GM12878 (cell line): ENCODE data around the gene DCTN2.

Source experiments
- ATF2 ChIP-seq: IDR thresholded peaks from 2 replicates; pipeline ENCODE4 v1.6.1; 2012; ENCODE audit warnings: low read length, inconsistent platforms
- CEBPB ChIP-seq, 2 experiments: fragments of 150-350 bp in 1 of 2; IDR thresholded peaks; 2 replicates each; pipeline ENCODE4 v1.6.1; 2012 to 2014; ENCODE audit warnings: low read depth in 2 of 2, low read length in 2 of 2, borderline replicate concordance in 1 of 2, inconsistent platforms in 1 of 2
- CTCF ChIP-seq, 3 experiments: IDR thresholded peaks in 2 of 3; conservative IDR thresholded peaks in 1 of 3; 2 replicates each; pipeline ENCODE4 v1.5.1; 2011; ENCODE audit warnings: low read depth in 3 of 3, low read length in 3 of 3, mild to moderate bottlenecking in 3 of 3, control low read depth in 2 of 3, moderate library complexity in 2 of 3, inconsistent platforms in 1 of 3, mixed read lengths in 1 of 3; ENCODE audit not compliant: control insufficient read depth in 2 of 3, insufficient read depth in 1 of 3; ENCODE audit errors: extremely low read depth in 1 of 3
- EP300 ChIP-seq, 2 experiments: fragments of 150-350 bp in 1 of 2; IDR thresholded peaks; 2 replicates each; pipeline ENCODE4 v1.6.1; 2011 to 2012; ENCODE audit warnings: low read depth in 2 of 2, low read length in 2 of 2, borderline replicate concordance in 1 of 2, improper control_type of control experiment in 1 of 2, inconsistent platforms in 1 of 2; ENCODE audit not compliant: control insufficient read depth in 1 of 2
- EZH2 ChIP-seq: IDR thresholded peaks from 2 replicates; pipeline ENCODE4 v1.6.1; 2012; ENCODE audit warnings: low read depth, mild to moderate bottlenecking, control low read depth, inconsistent platforms, low read length, borderline replicate concordance; ENCODE audit not compliant: control insufficient read depth
- FOXM1 ChIP-seq: IDR thresholded peaks from 2 replicates; pipeline ENCODE4 v1.6.1; 2012; ENCODE audit warnings: low read depth, mild to moderate bottlenecking, inconsistent platforms, low read length, moderate library complexity
- NFIC ChIP-seq: IDR thresholded peaks from 2 replicates; pipeline ENCODE4 v1.6.1; 2012; ENCODE audit warnings: low read depth, mild to moderate bottlenecking, inconsistent platforms, low read length, moderate library complexity
- NFYB ChIP-seq: IDR thresholded peaks from 2 replicates; pipeline ENCODE4 v1.6.1; 2011; ENCODE audit warnings: low read depth, mild to moderate bottlenecking, low read length, improper control_type of control experiment, moderate library complexity; ENCODE audit not compliant: insufficient read depth
- POLR2A ChIP-seq: IDR thresholded peaks from 2 replicates; pipeline ENCODE4 v1.6.1; 2011; ENCODE audit warnings: low read depth, mild to moderate bottlenecking, low read length
- SP1 ChIP-seq: IDR thresholded peaks from one replicate; pipeline ENCODE4 v1.6.1; 2011; ENCODE audit warnings: low read depth, low read length
- SUZ12 ChIP-seq: fragments of 200-600 bp; sonication (generic); IDR thresholded peaks from one replicate; pipeline ENCODE4 v1.6.1; 2018; ENCODE audit warnings: antibody characterized with exemption, mild to moderate bottlenecking; ENCODE audit not compliant: unreplicated experiment
- ZNF24 ChIP-seq: fragments of 450-650 bp; IDR thresholded peaks from 2 replicates; pipeline ENCODE4 v1.6.1; 2017; ENCODE audit warnings: antibody characterized with exemption, mild to moderate bottlenecking

GRCh38 chr12:57528176-57528575 is 18.8 kb downstream of the DCTN2 start:
- TF ChIP-seq ZNF24: no peak
- no peak for TF ChIP-seq CEBPB (IDR thresholded peaks at IDR 0.05; ENCODE audit: borderline replicate concordance in 1 of 2, low read depth in 2 of 2, low read length in 2 of 2)
- no peak for TF ChIP-seq ATF2
- TF ChIP-seq POLR2A: no peak
- TF ChIP-seq EZH2: no peak
- TF ChIP-seq NFYB: no peak
- no peak for TF ChIP-seq NFIC
- no peak for TF ChIP-seq CTCF (IDR thresholded peaks at IDR 0.05 in 2 of 3, conservative IDR thresholded peaks at IDR 0.05 in 1 of 3; ENCODE audit: control insufficient read depth in 2 of 3, extremely low read depth in 1 of 3, insufficient read depth in 1 of 3, low read depth in 3 of 3, low read length in 3 of 3)
- no peak for TF ChIP-seq SP1
- TF ChIP-seq FOXM1: no peak
- no peak for TF ChIP-seq SUZ12
- no peak for TF ChIP-seq EP300 (IDR thresholded peaks at IDR 0.05; ENCODE audit: borderline replicate concordance in 1 of 2, control insufficient read depth in 1 of 2, low read depth in 2 of 2, low read length in 2 of 2)
